ENCODE data around the gene FSTL4. TPM values are rescaled to one million over a fixed set of nuclear protein-coding genes. Genes with fewer than 3 reads are reported as not detected.

Gene FSTL4
- polyA plus RNA-seq, 1 of the 3 experiments (the other 2 are of a cell fraction): not detected

- DNase-seq: no peak
- Histone ChIP-seq H3K9ac (no peak overlapping the region), H3K9me2 (no peaks in the 10 kb centered on the region)
Measured at GRCh38 chr5:133472829-133473228, 139.5 kb downstream of the FSTL4 start.

GRCh38 chr5:133471699-133472098 is 140.6 kb downstream of the FSTL4 start:
- no peaks in the 10 kb centered on the region for H3F3A ChIP-seq (replicated peaks; ENCODE audit: insufficient read depth)
- H3K27ac ChIP-seq (ENCODE audit: low read depth in 2 of 2, low read length in 1 of 2): no peak overlapping the region
- no peaks in the 10 kb centered on the region for H3K79me2 ChIP-seq (ENCODE audit: insufficient read depth)
- WGBS (ENCODE audit: low lambda C conversion rate): 72% methylated on average over 3 of the region's 3 CpGs
- POLR2A ChIA-PET: no interaction called here
- H3K4me3 ChIP-seq (ENCODE audit: low read depth in 2 of 2, low read length in 1 of 2): no peak overlapping the region
- DNase-seq: no peak
- no peaks in the 10 kb centered on the region for H3K9me3 ChIP-seq
- no peak overlapping the region for H3K9ac ChIP-seq
- H3K27me3 ChIP-seq (ENCODE audit: insufficient read depth): peaks cover 8% of the 10 kb centered on the region; the same call in 1 of the 2 replicates
- CTCF ChIA-PET: interaction anchor here (0.6 kb wide), 1 partner anchor 9 kb away, joined by 3 read pairs; no protein-coding TSS in a partner anchor
- no peak overlapping the region for H2AFZ ChIP-seq (ENCODE audit: low read depth)
- no peaks in the 10 kb centered on the region for H3K36me3 ChIP-seq (replicated peaks in 1 of 2; ENCODE audit: control insufficient read depth in 1 of 2, insufficient read depth in 2 of 2, low read length in 1 of 2)
- no peaks in the 10 kb centered on the region for H3K9me2 ChIP-seq
- peaks cover 0 to 11% of the 10 kb centered on the region in 2 experiments; a peak in 1 of 4 replicates for H3K4me1 ChIP-seq (ENCODE audit: control insufficient read depth in 1 of 2, insufficient read depth in 2 of 2, low read depth in 1 of 2, low read length in 1 of 2)
- no peaks in the 10 kb centered on the region for H4K20me1 ChIP-seq (ENCODE audit: insufficient read depth)
- no peak overlapping the region for H3K4me2 ChIP-seq
- TF ChIP-seq MAX (IDR thresholded peaks at IDR 0.05; ENCODE audit: low read depth) (no peak), REST (IDR thresholded peaks at IDR 0.05; ENCODE audit: low read depth, low read length) (no peak), RFX5 (IDR thresholded peaks at IDR 0.05; ENCODE audit: low read length) (no peak), USF1 (IDR thresholded peaks at IDR 0.05; ENCODE audit: borderline replicate concordance, low read depth) (no peak), CTCF (IDR thresholded peaks at IDR 0.05) (no peak), EP300 (IDR thresholded peaks at IDR 0.05; ENCODE audit: borderline replicate concordance in 1 of 2, low read depth in 1 of 2, low read length in 1 of 2) (no peak), SMC3 (IDR thresholded peaks at IDR 0.05; ENCODE audit: low read depth, low read length) (no peak), RCOR1 (IDR thresholded peaks at IDR 0.05; ENCODE audit: low read length) (no peak), FOXJ3 (CRISPR knock-in tag; IDR thresholded peaks at IDR 0.05) (no peak)

More at GRCh38 chr5:133472829-133473228, 139.5 kb downstream of the FSTL4 start:
- H3K4me1 ChIP-seq (ENCODE audit: control insufficient read depth in 1 of 2, insufficient read depth in 2 of 2, low read depth in 1 of 2, low read length in 1 of 2): peaks cover 0 to 7% of the 10 kb centered on the region in 2 experiments; a peak in 1 of 4 replicates
- no peaks in the 10 kb centered on the region for H3K36me3 ChIP-seq (replicated peaks in 1 of 2; ENCODE audit: control insufficient read depth in 1 of 2, insufficient read depth in 2 of 2, low read length in 1 of 2)
- H3K79me2 ChIP-seq (ENCODE audit: insufficient read depth): no peaks in the 10 kb centered on the region
- H3K9me3 ChIP-seq: no peaks in the 10 kb centered on the region
- H4K20me1 ChIP-seq (ENCODE audit: insufficient read depth): no peaks in the 10 kb centered on the region
- WGBS (ENCODE audit: low lambda C conversion rate): 19% methylated on average over 1 of the region's 1 CpG
- H3K4me2 ChIP-seq: no peak overlapping the region
- H2AFZ ChIP-seq (ENCODE audit: low read depth): no peak overlapping the region
- H3K4me3 ChIP-seq (ENCODE audit: low read depth in 2 of 2, low read length in 1 of 2): no peak overlapping the region
- TF ChIP-seq ELF1 (IDR thresholded peaks at IDR 0.05) (no peak), JUND (IDR thresholded peaks at IDR 0.05) (no peak), TAF1 (IDR thresholded peaks at IDR 0.05; ENCODE audit: borderline replicate concordance, low read depth, low read length) (no peak), CHD2 (IDR thresholded peaks at IDR 0.05; ENCODE audit: low read length, partially characterized antibody) (no peak), EZH2phosphoT487 (IDR thresholded peaks at IDR 0.05; ENCODE audit: borderline replicate concordance, low read depth) (no peak), MXI1 (IDR thresholded peaks at IDR 0.05; ENCODE audit: low read depth, low read length) (no peak), GATA2 (CRISPR knock-in tag; IDR thresholded peaks at IDR 0.05) (no peak), PBX3 (IDR thresholded peaks at IDR 0.05) (no peak), YY1 (IDR thresholded peaks at IDR 0.05; ENCODE audit: low read depth) (no peak), RXRA (IDR thresholded peaks at IDR 0.05; ENCODE audit: borderline replicate concordance, low read depth) (no peak), NFIC (IDR thresholded peaks at IDR 0.05; ENCODE audit: borderline replicate concordance) (no peak), TEAD4 (IDR thresholded peaks at IDR 0.05; ENCODE audit: borderline replicate concordance, insufficient read depth) (no peak), SIN3A (IDR thresholded peaks at IDR 0.05; ENCODE audit: borderline replicate concordance, low read depth, low read length) (no peak), USF2 (IDR thresholded peaks at IDR 0.05; ENCODE audit: borderline replicate concordance, low read depth, low read length) (no peak)
- H3K27me3 ChIP-seq (ENCODE audit: insufficient read depth): peaks cover 8% of the 10 kb centered on the region; the same call in 1 of the 2 replicates
- no peak overlapping the region for H3K27ac ChIP-seq (ENCODE audit: low read depth in 2 of 2, low read length in 1 of 2)
- H3F3A ChIP-seq (replicated peaks; ENCODE audit: insufficient read depth): no peaks in the 10 kb centered on the region
- POLR2A ChIA-PET: no interaction called here
- CTCF ChIA-PET: interaction anchor here (0.9 kb wide), 1 partner anchor 38 kb away, joined by 3 read pairs; no protein-coding TSS in a partner anchor

All from SK-N-SH (cell line).